Cardiac fibroblast (primary cell): ENCODE data around the gene LPP.

Source experiments
- DNase-seq, 2 donors: peaks; one replicate each; pipeline versions ENCODE4 v3.0.0 to v3.0.0-alpha.2; 2010; ENCODE audit warnings: low read depth in 2 of 2
- H3K4me3 ChIP-seq, 2 donors: replicated peaks in 1 of 2; 1 replicate in 1 of 2; 2 replicates in 1 of 2; pipeline ENCODE4 v1.5.1; 2011; ENCODE audit warnings: low read depth in 2 of 2, low read length in 2 of 2, mild to moderate bottlenecking in 2 of 2, moderate library complexity in 1 of 2
- TF ChIP-seq, protein P1 (sequence below): IDR thresholded peaks from one replicate; pipeline ENCODE4 v1.5.1; 2011; ENCODE audit warnings: low read depth, mild to moderate bottlenecking, low read length, inconsistent platforms

The LPP gene

DNA sequence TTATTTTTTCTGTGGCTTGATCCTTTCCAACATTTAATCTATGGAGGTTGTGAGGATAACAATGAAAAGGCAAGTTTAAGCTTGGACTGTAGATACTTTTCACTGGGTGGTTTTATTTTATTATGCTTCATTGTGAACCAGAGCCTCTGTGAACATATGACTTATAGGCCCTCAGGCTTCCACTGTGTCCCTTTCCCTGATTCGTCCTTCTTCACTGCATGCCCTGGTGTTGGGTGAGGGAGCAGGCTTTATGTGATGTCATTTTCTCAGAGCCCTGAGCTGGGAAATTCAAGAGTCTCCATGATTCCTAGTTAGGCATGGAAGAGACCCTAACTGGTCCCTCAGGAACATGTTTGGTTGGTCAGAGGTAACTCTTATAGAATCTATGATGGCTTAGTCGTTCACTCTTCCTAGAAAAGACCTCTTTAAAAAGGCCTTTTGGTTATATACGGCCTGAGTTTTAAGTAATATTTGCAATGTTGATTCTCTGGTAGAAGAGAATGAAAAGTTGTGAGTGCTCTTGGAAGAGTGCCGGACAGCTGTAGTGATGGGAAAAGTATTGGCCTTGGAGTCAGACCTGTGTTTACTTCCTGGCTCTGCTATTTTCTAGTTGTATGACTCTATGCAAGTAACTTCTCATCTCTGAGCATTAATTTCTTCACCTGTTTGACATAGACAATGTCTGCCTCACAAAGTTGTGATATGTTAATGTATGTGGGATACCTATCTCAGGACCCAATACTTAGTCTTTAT, 168.4 kb downstream of the LPP start:
- TF ChIP-seq, protein P1, sequence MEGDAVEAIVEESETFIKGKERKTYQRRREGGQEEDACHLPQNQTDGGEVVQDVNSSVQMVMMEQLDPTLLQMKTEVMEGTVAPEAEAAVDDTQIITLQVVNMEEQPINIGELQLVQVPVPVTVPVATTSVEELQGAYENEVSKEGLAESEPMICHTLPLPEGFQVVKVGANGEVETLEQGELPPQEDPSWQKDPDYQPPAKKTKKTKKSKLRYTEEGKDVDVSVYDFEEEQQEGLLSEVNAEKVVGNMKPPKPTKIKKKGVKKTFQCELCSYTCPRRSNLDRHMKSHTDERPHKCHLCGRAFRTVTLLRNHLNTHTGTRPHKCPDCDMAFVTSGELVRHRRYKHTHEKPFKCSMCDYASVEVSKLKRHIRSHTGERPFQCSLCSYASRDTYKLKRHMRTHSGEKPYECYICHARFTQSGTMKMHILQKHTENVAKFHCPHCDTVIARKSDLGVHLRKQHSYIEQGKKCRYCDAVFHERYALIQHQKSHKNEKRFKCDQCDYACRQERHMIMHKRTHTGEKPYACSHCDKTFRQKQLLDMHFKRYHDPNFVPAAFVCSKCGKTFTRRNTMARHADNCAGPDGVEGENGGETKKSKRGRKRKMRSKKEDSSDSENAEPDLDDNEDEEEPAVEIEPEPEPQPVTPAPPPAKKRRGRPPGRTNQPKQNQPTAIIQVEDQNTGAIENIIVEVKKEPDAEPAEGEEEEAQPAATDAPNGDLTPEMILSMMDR = no peak
- no peak overlapping the region for H3K4me3 ChIP-seq
- DNase-seq = no peak

DNA sequence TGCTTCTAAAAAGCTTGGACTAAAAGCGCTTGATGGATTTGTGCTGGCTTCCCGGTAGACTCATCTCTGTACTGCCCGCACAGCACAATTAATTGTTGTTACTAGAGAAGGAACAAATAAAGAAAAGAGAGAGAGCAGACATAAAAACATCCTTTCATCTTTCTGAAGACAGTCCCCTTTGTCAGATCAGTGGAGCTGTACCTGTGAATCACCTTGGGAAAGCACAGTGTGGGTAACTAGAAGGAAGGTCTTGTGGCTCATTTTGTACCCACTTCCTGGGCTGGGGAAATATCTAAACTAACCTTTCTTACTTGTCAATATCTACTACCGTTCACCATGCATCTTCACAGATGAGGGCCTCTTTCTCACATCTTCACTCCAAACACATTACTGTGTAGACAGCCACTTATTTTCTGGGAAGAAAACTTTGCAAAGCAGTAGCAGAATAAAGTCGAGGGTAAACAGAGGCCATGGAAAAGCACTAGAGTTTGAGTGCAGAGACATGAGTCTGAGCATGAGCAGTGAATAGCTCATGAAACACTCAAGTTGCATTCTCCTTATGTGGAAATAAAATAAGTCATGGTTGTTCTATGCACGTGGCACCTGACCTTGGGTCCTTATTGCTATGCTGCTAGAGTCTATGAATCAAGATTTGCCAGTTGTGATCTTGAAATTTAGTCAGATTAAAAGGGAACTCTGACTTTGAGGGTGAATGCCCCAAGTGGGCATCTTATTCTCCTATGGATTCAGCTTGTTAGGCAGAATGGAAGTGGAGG, 169.3 kb downstream of the LPP start:
- H3K4me3 ChIP-seq = no peak overlapping the region
- no peak for DNase-seq
- TF ChIP-seq, protein P1 = no peak

DNA sequence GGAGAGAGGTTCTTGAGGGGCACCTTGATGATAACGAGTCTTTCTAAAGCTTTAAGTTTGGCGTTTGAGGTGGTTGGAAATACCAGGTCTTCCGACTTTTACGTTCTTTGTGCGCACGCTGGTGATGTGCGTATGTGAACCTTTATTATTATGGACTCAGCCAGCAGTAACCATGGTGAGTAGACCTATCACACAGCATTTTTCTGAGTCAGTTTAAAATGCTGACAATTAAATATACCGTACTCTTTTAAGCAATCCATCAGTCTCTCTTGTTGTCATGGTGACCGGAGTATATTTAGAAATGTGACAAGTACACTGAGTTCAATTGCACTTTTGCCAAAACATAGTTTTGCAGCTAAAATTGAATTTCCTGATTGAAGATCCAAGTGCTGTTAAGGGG, 172.2 kb downstream of the LPP start:
- H3K4me3 ChIP-seq = no peak overlapping the region
- peak; percentile 59 to 74 for DNase-seq
- TF ChIP-seq, protein P1 = no peak

DNA sequence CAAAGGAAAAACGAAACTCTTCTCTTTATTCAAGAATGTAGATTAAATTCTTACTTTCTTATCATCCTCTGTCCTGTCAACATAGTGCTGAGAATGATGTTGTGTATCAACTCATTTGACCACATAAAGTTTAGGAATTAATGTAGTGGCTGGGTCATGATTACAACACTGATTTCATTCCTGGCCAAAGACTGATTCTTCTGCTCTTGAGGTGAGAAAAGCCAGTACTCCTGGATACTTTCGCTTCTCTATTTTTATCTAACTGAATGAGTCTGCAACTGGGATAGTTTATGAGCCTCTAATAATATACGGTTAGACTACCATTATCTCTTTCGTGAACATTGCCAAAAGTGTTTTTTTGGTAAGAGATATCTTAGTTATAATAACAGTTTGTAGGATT, 173.0 kb downstream of the LPP start:
- DNase-seq = peak; percentile 37 to 67
- TF ChIP-seq, protein P1 = no peak
- no peak overlapping the region for H3K4me3 ChIP-seq

DNA sequence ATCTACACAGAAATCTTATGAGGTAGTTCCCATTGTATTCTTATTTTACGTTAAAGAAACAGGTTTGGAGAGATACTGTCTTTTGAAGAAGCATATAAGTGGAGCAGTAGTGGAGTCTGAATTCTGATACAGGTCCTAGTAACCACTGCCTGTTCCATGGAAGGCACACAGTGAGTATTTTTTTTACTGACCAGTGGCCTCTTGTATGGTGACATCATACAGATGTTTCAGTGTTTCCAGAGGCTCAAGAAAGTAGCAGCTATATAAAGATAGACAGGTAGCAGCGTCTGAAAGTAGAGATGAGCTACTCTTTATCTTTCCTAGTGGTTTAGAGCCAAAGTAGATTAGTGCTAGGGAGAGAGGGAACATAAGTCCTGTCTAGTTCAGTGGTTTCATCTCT, 173.5 kb downstream of the LPP start:
- TF ChIP-seq, protein P1 = no peak
- no peak for DNase-seq
- no peak overlapping the region for H3K4me3 ChIP-seq

DNA sequence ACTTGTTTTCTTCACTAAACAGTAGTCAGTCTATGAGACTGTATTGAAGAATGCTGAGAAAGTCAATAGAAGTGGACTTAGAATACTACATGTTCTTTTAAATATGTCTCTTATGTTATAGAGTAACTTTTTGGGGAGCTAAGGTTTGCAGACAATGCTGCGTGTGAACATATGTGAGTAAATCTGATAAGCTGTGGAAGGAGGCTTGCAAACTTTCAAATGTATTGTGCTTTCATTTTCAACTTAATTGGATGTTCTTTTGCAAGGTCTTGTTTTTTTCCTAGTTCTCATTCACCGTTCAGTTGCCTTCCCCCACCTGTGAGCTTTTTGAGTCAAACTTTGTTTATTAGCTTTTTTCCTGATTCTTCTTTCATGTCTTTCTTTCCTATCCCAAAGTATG, 176.2 kb downstream of the LPP start:
- H3K4me3 ChIP-seq = no peak overlapping the region
- TF ChIP-seq, protein P1 = no peak
- no peak for DNase-seq
